Measurements from ENCODE around the gene SLC39A11.

Gene SLC39A11

GRCh38 chr17:72616447-72616846, 476.0 kb downstream of the SLC39A11 start:
- no peak for DNase-seq (ENCODE audit: low read depth)

- no peak for DNase-seq (ENCODE audit: low read depth)
Observed at GRCh38 chr17:72615627-72615991, 476.9 kb downstream of the SLC39A11 start.

DNA sequence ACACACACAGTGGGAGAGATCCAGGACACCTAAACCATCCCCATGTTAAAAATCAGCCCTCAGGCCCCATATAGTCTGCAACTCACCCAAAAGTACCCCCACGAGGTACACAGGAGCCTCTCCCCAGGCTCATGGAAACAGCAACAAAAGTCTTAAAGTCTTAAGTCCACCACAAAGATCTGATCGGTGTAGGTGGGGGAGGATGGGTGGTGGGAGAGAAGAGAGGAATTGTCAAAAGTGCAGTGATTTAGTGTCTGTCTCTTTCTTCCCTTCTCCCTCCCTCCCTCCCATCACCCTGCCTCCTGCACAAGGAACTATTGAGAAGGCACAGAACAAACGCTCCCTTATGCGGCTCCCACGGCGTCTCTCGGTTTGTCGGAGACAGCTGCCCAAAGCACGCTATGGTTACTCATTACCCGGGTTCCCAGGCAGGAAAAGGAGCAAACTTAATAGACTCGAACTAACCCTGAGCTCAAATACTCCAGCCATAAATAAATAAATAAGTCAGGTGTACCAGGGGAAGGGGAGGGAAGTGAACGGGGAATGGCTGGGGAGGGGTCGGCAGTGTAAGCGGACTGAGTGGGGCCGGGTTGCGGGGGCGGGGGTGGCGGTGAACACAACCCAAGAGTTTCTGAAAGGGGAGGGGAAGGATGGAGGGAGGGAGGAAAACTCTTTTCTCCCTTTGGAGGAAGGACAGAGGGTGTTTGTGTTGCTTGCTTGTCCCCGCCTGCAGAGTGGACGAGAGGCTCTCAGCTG, 477.4 kb downstream of the SLC39A11 start:
- DNase-seq (ENCODE audit: low read depth) = no peak

DNA sequence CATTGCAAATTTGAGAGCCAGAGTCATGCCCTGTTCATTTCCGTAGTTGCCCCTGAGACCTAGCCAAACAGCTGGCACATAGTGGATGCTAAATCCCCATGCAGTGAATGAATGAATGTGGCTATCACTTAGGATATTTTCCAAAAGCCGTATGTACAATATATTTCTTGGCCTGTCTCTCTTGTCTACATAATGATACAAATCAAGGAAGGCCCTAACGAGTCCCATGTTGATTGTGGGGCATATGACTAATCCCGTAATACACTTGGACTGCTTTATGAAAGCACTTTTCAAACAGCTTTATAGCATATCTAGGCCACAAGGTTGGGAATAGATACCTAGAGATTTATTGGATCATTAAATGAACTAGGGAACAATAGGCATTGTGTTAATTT, 478.0 kb downstream of the SLC39A11 start:
- no peak for DNase-seq (ENCODE audit: low read depth)

- no peak for DNase-seq (ENCODE audit: low read depth)
Observed at GRCh38 chr17:72613806-72614292, 478.6 kb downstream of the SLC39A11 start.

DNA sequence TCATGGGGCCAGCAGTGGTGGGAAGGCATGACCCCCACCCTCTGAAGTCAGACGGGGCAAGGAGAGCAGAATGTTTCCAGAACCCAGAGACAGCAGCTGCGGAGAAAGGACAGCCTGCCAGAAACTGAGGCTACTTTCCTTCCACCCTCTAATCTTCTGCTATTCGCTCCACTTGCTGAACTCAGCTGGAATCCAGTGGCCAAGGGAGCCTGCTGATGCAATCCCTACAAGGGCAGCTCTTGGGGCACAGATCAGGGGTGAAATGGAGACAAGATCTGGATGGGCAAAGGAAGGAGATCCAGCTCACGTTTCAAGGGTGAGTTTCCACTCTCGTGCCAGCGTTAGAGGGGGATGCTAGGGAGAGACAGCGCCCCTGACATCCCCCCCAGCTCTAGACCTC, 479.1 kb downstream of the SLC39A11 start:
- no peak for DNase-seq (ENCODE audit: low read depth)

- no peak for DNase-seq (ENCODE audit: low read depth)
Observed at GRCh38 chr17:72611172-72611571, 481.3 kb downstream of the SLC39A11 start.

- DNase-seq (ENCODE audit: low read depth) = no peak
Observed at GRCh38 chr17:72609501-72609900, 483.0 kb downstream of the SLC39A11 start.

- DNase-seq (ENCODE audit: low read depth) = no peak
Observed at GRCh38 chr17:72608436-72608835, 484.1 kb downstream of the SLC39A11 start.

- DNase-seq (ENCODE audit: low read depth) = no peak
Observed at GRCh38 chr17:72606656-72607055, 485.8 kb downstream of the SLC39A11 start.

DNA sequence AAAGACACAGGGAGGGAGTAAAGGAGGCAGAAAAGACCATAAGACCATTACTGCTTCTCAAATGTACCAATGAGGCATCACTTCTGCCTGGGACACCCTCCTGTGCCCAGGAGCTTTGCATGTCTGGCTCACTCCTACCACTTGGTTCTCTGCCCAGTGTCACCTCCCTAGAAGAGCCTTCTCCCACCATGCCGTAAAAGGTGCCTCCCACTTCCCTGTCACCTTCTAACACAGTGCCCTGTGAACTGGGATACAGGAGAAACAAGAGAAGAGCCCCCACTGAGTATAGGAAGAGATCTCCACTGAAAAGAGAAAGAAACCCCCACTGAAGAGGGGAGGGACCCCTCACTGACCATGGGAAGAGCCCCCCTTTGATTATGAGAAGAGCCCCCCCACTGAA, 486.9 kb downstream of the SLC39A11 start:
- DNase-seq (ENCODE audit: low read depth) = no peak

DNA sequence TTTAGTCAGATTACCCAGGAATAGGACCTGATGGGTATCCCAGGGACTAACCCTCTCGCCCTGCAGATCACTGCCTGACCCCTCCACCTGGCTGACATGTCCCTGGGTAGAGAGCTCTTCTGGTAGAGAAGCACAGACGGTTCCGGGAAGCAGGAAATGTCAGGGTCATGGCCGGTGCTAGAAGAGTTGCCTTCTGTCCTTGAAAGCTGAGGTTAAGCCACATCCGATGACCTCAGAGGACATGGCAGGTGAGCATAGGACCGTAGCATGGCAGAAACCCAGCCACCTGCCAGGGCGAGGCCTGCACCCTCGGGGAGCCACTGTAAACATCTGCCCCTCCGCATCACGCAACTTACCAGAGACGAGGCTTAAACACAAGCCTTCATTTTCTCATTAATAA, 488.0 kb downstream of the SLC39A11 start:
- DNase-seq (ENCODE audit: low read depth) = no peak

DNA sequence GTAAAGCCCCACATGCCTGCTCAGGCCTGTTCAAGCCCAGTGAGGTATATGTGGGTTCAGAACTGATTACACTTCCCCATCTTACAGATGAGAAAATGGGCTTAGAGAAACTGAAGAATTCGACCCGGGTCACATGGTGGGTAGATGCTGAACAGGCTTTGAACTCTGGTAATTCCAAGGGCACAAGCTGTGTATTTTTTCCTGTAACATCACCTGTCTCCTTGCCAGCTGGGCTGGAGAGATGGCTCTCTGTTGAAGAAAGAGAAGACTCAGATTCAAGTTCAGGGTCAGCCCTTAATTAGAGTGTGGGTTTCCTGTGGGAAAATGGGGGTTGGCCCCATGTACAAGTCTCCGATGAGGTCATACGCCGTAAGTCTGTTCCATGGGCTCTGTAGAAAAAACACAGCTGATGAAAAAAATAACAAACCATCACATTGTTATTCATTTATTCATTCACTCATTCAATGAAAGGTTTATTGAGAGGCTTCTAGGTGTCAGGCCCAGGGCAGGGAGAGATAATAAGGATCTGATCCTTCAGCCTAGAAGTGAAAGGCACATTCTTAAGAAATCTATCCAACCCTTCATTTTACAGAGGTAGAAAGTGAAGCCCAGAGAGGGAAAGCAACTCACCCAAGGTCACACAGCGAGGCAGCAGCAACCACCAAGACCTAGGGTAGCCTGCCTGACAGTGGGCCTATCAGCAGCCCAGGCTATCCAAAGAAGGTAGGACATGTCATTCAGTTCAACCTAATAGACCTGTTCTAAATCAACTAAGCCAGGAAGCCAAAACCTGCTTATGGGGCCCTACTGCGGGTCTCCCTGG, 488.9 kb downstream of the SLC39A11 start:
- DNase-seq (ENCODE audit: low read depth) = no peak

GRCh38 chr17:72602517-72603419, 489.7 kb downstream of the SLC39A11 start:
- no peak for DNase-seq (ENCODE audit: low read depth)

GRCh38 chr17:72600934-72601333, 491.6 kb downstream of the SLC39A11 start:
- DNase-seq (ENCODE audit: low read depth) = no peak

DNA sequence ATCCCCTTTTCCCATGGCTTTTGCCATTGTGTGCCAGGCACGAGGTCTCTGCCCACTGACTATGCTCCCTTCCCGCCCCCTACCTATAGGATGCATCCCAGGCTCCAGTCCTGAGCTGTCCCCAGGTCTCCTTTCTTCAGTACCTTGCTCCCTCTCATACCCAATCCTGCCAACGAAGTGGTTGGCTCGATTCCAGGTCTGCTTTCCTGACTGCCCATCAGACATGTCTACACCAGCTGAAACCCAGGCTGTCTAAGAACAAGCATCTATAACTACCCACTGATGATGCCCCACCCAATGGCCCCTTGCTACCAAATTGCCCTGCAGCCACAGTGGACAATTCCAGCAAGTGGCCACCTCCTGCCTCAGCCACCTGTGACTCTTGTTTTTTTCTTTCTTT, 492.6 kb downstream of the SLC39A11 start:
- DNase-seq (ENCODE audit: low read depth) = no peak

GRCh38 chr17:72598695-72599094, 493.8 kb downstream of the SLC39A11 start:
- DNase-seq (ENCODE audit: low read depth) = no peak

DNA sequence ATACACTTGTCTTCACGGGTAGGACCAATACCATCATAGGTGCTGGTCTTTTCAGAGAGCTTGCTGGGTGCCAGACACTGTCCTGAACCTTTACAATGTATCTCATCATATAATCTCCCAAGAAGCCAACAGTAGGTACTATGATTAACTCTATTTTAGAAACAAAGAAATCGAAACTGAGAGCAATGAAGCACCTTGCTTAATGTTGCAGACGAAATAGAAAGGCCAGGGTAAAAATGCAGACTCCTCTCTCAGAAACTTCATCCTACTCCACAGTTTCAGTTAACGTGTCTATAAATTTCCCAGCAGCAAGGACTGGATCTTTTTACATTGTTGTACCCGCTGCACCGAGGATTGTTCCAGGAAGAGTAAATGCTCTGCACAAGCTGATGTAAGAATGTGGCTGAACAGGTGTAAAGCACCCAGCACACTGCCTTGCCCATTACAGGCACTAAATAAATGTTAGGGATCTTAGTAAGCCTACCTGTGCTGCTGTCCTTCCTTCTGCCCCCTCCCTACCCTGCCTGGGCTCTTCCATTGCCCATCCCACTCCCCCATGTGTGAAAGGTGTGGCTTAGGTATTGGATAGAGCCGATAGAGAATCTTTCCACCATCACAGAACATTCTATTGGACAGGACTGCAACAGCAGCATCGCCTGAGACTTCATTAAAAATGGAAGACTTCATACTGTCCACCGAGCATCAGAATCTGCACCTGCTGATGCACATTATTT, 495.0 kb downstream of the SLC39A11 start:
- no peak for DNase-seq (ENCODE audit: low read depth)
